ENCODE data around the gene PTPN7.
"Not testable (repeated sequence)": the region's sequence is repeated elsewhere in the genome, so short reads cannot be mapped to it uniquely, and the experiment has no call there.

The PTPN7 gene

DNA sequence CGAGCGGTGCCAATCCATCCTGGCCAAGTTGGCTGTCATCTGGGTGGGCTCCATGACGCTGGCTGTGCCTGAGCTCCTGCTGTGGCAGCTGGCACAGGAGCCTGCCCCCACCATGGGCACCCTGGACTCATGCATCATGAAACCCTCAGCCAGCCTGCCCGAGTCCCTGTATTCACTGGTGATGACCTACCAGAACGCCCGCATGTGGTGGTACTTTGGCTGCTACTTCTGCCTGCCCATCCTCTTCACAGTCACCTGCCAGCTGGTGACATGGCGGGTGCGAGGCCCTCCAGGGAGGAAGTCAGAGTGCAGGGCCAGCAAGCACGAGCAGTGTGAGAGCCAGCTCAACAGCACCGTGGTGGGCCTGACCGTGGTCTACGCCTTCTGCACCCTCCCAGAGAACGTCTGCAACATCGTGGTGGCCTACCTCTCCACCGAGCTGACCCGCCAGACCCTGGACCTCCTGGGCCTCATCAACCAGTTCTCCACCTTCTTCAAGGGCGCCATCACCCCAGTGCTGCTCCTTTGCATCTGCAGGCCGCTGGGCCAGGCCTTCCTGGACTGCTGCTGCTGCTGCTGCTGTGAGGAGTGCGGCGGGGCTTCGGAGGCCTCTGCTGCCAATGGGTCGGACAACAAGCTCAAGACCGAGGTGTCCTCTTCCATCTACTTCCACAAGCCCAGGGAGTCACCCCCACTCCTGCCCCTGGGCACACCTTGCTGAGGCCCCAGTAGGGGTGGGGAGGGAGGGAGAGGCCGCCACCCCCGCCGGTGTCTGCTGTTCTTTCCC is 32.4 kb downstream of the PTPN7 start:
- DNase-seq, result no peak

- no peak for DNase-seq
Measured at GRCh38 chr1:202127061-202127460, 33.3 kb downstream of the PTPN7 start.

DNA sequence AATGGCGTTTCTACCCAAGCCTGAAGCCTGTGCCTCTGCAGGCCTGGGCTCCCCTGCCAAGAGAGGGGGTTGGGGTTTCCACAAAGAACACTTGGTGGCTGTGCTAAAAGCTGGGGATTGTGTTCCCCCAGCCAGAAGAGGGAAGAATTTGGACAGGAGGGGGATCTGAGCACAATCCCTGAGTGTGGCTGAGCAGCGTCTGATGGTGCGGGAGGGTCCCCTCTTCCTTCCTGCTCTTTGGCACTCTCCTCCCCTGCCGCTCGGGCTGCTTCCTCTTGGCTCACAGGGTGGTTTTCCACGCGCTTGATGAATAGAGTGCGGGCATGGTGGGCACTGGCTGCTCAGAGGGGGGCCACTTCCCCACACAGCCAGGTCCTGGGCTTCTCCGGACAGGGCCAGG is 34.0 kb downstream of the PTPN7 start:
- no peak for DNase-seq

DNA sequence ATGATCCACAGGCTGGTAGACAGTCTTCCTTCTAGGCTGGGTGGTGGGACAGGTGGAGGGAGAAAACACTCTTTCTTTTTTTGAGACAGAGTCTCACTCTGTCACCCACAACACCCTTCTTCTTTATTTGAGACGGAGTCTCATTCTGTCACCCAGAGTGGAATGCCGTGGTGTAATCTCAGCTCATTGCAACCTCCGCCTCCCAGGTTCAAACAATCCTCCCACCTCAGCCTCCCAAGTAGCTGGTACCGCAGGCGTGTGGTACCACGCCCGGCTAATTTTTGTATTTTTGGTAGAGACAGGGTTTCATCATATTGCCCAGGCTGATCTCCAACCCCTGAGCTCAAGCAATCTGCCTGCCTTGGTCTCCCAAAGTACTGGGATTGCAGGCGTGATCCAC is 34.8 kb downstream of the PTPN7 start:
- no peak for DNase-seq

DNA sequence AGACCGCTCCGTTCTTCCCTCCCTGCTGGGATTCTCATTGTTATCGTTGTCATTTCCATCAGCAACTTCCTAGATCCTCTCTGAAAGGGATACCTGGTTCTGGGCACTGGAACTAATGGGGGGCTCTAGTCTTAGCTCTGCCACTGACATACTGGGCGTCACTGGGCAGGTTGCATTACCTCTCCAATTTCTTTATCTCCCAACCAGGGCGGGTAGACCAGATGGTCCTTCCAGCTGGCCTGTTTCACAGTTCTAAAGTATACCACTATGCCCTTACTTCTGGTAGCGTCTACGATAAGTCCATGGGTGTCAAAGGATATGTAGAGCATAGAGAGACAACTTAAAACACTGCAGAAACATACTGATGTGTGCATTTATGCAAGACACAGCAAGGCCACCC is 36.3 kb downstream of the PTPN7 start:
- DNase-seq, result no peak

DNA sequence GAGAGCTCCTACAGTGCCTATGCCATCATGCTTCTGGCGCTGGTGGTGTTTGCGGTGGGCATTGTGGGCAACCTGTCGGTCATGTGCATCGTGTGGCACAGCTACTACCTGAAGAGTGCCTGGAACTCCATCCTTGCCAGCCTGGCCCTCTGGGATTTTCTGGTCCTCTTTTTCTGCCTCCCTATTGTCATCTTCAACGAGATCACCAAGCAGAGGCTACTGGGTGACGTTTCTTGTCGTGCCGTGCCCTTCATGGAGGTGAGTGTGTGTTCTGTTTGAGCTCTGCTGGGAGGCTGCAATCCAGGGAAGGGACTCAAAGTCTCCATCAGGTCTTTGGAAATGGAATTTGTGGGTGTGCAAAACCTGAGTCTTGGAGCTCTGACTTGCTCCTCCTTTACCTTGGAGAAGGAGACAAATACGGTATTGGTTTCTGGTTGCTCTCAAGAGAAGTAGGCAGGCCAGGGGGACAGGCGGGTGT is 37.0 kb downstream of the PTPN7 start:
- no peak for DNase-seq

- no peak for DNase-seq
Measured at GRCh38 chr1:202122639-202123335, 37.6 kb downstream of the PTPN7 start, which contains the start of gene GPR37L1. Gene GPR37L1 (plus strand): TSS chr1:202122917. CDS start chr1:202122964, 47 bp downstream.

DNA sequence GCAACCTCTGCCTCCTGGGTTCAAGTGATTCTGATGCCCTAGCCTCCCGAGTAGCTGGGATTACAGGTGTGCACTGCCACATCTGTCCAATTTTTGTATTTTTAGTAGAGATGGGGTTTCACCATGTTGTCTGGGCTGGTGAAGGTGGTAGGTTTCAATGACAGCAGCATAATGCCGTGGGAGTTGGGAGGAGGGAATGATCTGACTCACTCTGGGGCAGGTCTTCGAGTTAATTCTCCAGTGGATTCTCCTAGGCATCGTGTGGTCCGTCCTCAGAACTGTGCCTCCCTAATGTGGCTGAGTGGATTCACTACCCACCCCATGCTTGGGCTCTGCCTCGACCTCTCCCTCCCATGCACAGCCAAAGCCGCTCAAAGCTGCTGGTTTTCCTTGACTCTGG is 39.4 kb downstream of the PTPN7 start:
- DNase-seq, result no peak

GRCh38 chr1:202117898-202118371 is 42.5 kb downstream of the PTPN7 start:
- DNase-seq, result no peak

DNA sequence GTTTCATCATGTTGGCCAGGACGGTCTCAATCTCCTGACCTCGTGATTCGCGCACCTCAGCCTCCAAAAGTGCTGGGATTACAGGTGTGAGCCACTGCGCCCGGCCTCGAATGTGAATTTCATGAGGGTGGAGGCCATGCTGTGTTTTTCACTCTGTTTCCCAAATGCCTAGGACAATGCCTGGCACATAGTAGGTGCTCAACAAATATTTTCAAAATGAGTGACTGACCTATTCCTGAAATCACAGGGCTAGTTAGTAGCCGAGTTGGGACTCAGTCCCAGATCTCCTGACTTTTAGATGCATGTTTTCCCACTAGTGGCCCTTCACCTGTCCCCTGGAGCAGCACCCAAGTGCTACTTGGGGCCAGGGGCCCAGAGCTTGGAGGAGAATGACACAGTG is 44.1 kb downstream of the PTPN7 start:
- DNase-seq, result no peak

DNA sequence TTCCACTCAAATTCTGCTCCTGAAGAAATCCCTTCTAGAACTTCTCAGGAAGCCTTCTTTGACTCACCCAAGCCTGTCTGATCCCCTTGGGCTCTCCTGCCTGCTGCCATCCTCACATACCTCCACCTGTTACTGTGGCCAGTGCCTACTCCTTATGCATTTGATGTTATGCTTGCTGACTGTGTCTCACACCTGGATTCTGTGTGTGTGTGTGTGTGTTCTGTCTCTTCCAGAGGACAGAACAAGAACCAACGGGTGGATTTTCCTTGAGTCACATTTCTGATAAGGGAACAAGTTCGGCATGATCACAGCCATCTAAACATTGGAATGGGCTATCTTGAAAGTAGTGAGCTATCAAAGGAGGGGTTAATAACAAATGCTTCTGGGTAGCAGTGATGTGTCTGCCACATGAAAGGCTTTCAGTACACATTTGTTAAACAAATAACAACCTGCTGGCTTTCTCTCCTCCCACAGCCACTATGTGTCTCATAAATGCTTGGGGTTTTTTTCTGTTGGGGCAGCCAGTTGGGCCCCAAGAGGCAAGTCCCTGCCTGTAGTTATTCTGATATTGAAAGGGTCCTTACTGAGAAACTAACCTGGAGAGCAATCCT is 46.6 kb downstream of the PTPN7 start:
- DNase-seq, result no peak

GRCh38 chr1:202112859-202113689 is 47.3 kb downstream of the PTPN7 start:
- DNase-seq, result no peak

- DNase-seq, result not testable (repeated sequence)
Measured at GRCh38 chr1:202111589-202111988, 48.8 kb downstream of the PTPN7 start.

GRCh38 chr1:202110977-202111376 is 49.4 kb downstream of the PTPN7 start:
- DNase-seq, result no peak

GRCh38 chr1:202107801-202108731 is 52.3 kb downstream of the PTPN7 start:
- no peak for DNase-seq

- no peak for DNase-seq
Measured at GRCh38 chr1:202107321-202107761, 53.1 kb downstream of the PTPN7 start.

- no peak for DNase-seq
Measured at GRCh38 chr1:202106340-202107254, 53.8 kb downstream of the PTPN7 start.

GRCh38 chr1:202105571-202106339 is 54.6 kb downstream of the PTPN7 start:
- no peak for DNase-seq

DNA sequence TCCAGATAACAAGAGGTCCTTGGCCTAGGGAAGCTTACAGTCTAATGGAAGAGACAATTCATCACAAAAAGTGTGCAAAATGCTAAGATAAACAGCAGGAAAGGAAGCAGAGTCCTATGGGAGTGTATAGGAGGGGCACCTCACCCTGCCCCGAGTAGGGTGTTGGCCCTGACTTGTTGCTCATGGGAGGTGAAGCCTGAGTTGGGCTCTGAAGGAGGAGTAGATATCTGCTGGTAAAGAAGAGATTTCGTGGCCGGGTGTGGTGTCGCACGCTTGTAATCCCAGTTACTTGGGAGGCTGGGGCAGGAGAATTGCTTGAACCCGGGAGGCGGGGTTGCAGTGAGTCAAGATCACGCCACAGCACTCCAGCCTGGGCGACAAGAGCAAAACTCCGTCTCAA is 56.3 kb downstream of the PTPN7 start:
- no peak for DNase-seq

GRCh38 chr1:202101184-202101583 is 59.2 kb downstream of the PTPN7 start:
- no peak for DNase-seq
